ELF-1 (cell line): Measurements from ENCODE around the gene CANX.
"Not testable (repeated sequence)": the region's sequence is repeated elsewhere in the genome, so short reads cannot be mapped to it uniquely, and the experiment has no call there.

ENCODE experiments used
- DNase-seq: peaks from one replicate; pipeline ENCODE4 v3.0.0-alpha.2; 2016; ENCODE audit warnings: low read depth, low spot score

CANX gene

GRCh38 chr5:179699616-179700237 lies 960 bp downstream of the CANX start:
- peak; percentile 35 for DNase-seq

GRCh38 chr5:179700401-179700918 lies 1.7 kb downstream of the CANX start:
- no peak for DNase-seq

GRCh38 chr5:179716286-179716685 lies 17.5 kb downstream of the CANX start:
- DNase-seq, result no peak

- DNase-seq, result no peak
These were observed 21.5 kb downstream of the CANX start for GRCh38 chr5:179720222-179720621.

GRCh38 chr5:179724163-179724562 lies 25.4 kb downstream of the CANX start:
- no peak for DNase-seq

- no peak for DNase-seq
These were observed 28.3 kb downstream of the CANX start for GRCh38 chr5:179727106-179727505.

GRCh38 chr5:179729303-179729702 lies 30.5 kb downstream of the CANX start:
- no peak for DNase-seq

GRCh38 chr5:179729727-179730126 lies 31.0 kb downstream of the CANX start:
- DNase-seq, result no peak

- no peak for DNase-seq
These were observed 31.6 kb downstream of the CANX start for GRCh38 chr5:179730356-179730755.

GRCh38 chr5:179730852-179731251 lies 32.1 kb downstream of the CANX start:
- DNase-seq, result no peak

GRCh38 chr5:179731791-179732411 lies 33.1 kb downstream of the CANX start:
- DNase-seq, result no peak

- DNase-seq, result peak; percentile 100
These were observed 33.7 kb downstream of the CANX start, which contains the start of gene MAML1 for GRCh38 chr5:179732412-179732917. Gene MAML1, plus strand, starts transcription at chr5:179732822. Its CDS starts 291 bp downstream, at chr5:179733113.

GRCh38 chr5:179732918-179733771 lies 34.4 kb downstream of the CANX start:
- DNase-seq, result peak; percentile 63

- no peak for DNase-seq
These were observed 35.0 kb downstream of the CANX start for GRCh38 chr5:179733772-179734126.

- DNase-seq, result no peak
These were observed 35.9 kb downstream of the CANX start for GRCh38 chr5:179734536-179735164.

GRCh38 chr5:179738742-179739141 lies 40.0 kb downstream of the CANX start:
- no peak for DNase-seq

GRCh38 chr5:179744106-179744505 lies 45.3 kb downstream of the CANX start:
- not testable (repeated sequence) for DNase-seq

GRCh38 chr5:179746872-179747271 lies 48.1 kb downstream of the CANX start:
- DNase-seq, result no peak

GRCh38 chr5:179747811-179748210 lies 49.0 kb downstream of the CANX start:
- no peak for DNase-seq

- DNase-seq, result no peak
These were observed 51.2 kb downstream of the CANX start for GRCh38 chr5:179749857-179750508.

GRCh38 chr5:179753971-179754370 lies 55.2 kb downstream of the CANX start:
- DNase-seq, result no peak
